HCT116 (cell line): Measurements from ENCODE around the gene LIPE. TPM values are rescaled to one million over a fixed set of nuclear protein-coding genes. Genes with fewer than 3 reads are reported as not detected.

ENCODE experiments used
- ATAC-seq: fragments of 200-7000 bp; cut with Tn5 transposase; 2 replicates; pipeline ENCODE4 v1.9.1; 2020; ENCODE audit warnings: mild to moderate bottlenecking, moderate library complexity
- BruUV-seq: library from RNA; stranded (reverse); fragments of 400-500 nt; replicated peaks from 2 replicates; lab custom pipeline; 2021; lab: Mats Ljungman, UMichigan
- CTCF ChIA-PET: fragments of 300-600 bp; sonication (Branson Sonifier 250); formaldehyde crosslinking; loops from one replicate; lab custom pipeline; 2021; ENCODE audit warnings: antibody characterized with exemption; lab: Charles Lee
- POLR2A ChIA-PET: fragments of 300-600, 350-600 bp; sonication (Branson Sonifier 250); formaldehyde crosslinking; loops from one replicate; lab custom pipeline; 2021; ENCODE audit warnings: antibody characterized with exemption; lab: Charles Lee
- RAD21 ChIA-PET, 2 experiments: fragments of 300-600 bp; sonication (Branson Sonifier 250); formaldehyde crosslinking; loops; one replicate each; lab custom pipeline; 2023; ENCODE audit warnings: low total read pairs in 2 of 2; ENCODE audit not compliant: uncharacterized antibody in 2 of 2, unreplicated experiment in 2 of 2, low non-redundant PET in 1 of 2; lab: Charles Lee
- DNase-seq: peaks from one replicate; pipeline ENCODE4 v3.0.0-alpha.2; 2010; ENCODE audit warnings: low read depth, low spot score
- H2AFZ ChIP-seq: fragments of 200-600 bp; shearing (Covaris generic), sonication (generic); 2 replicates; pipeline ENCODE4 v1.6.1; 2017; ENCODE audit warnings: low read depth, mixed run types, mixed read lengths, antibody characterized with exemption, low read length; ENCODE audit not compliant: poor library complexity, severe bottlenecking
- H3K27ac ChIP-seq: 2 replicates; pipeline ENCODE4 v1.5.1; 2012; ENCODE audit warnings: low read depth, low read length
- H3K27me3 ChIP-seq: fragments of 200-600 bp; sonication (generic); 2 replicates; pipeline ENCODE4 v1.6.1; 2016; ENCODE audit warnings: mixed run types, low read length, mixed read lengths; ENCODE audit not compliant: insufficient read depth
- H3K36me3 ChIP-seq, 2 experiments: fragments of 200-500 bp in 1 of 2; fragments of 200-600 bp in 1 of 2; sonication (Bioruptor generic) in 1 of 2; sonication (generic) in 1 of 2; 2 replicates each; pipeline versions ENCODE4 v1.5.1 to v1.6.1; 2014 to 2016; ENCODE audit warnings: low read length in 2 of 2, inconsistent platforms in 1 of 2, mixed read lengths in 1 of 2, mixed run types in 1 of 2; ENCODE audit not compliant: insufficient read depth in 2 of 2, control insufficient read depth in 1 of 2
- H3K4me1 ChIP-seq, 2 experiments: fragments of 200-600 bp in 1 of 2; sonication (generic) in 1 of 2; 2 replicates each; pipeline versions ENCODE4 v1.5.1 to v1.6.1; 2012 to 2017; ENCODE audit warnings: low read length in 2 of 2, inconsistent platforms in 1 of 2, mild to moderate bottlenecking in 1 of 2, mixed read lengths in 1 of 2, mixed run types in 1 of 2, moderate library complexity in 1 of 2; ENCODE audit not compliant: insufficient read depth in 2 of 2, control insufficient read depth in 1 of 2
- H3K4me2 ChIP-seq: fragments of 200-600 bp; sonication (generic); 2 replicates; pipeline ENCODE4 v1.6.1; 2017; ENCODE audit warnings: mixed run types, low read length, mixed read lengths
- H3K4me3 ChIP-seq, 2 experiments: fragments of 200-600 bp in 1 of 2; sonication (generic) in 1 of 2; replicated peaks in 1 of 2; 2 replicates each; pipeline ENCODE4 v1.5.1; 2011 to 2016; ENCODE audit warnings: low read length in 2 of 2, control low read depth in 1 of 2, low read depth in 1 of 2, mild to moderate bottlenecking in 1 of 2, mixed read lengths in 1 of 2, mixed run types in 1 of 2
- H3K79me2 ChIP-seq: fragments of 200-600 bp; sonication (generic); 2 replicates; pipeline ENCODE4 v1.6.1; 2017; ENCODE audit warnings: mild to moderate bottlenecking, mixed run types, low read length, moderate library complexity, mixed read lengths; ENCODE audit not compliant: insufficient read depth
- H3K9ac ChIP-seq: fragments of 200-600 bp; sonication (generic); 2 replicates; pipeline ENCODE4 v1.6.1; 2016; ENCODE audit warnings: low read length, mixed read lengths
- H3K9me2 ChIP-seq: fragments of 200-600 bp; sonication (generic), shearing (Covaris generic); 2 replicates; pipeline ENCODE4 v1.6.1; 2017; ENCODE audit warnings: mixed run types, mild to moderate bottlenecking, moderate library complexity; ENCODE audit not compliant: insufficient read depth
- H3K9me3 ChIP-seq, 2 experiments: fragments of 200-500 bp in 1 of 2; fragments of 200-600 bp in 1 of 2; sonication (Bioruptor generic) in 1 of 2; sonication (generic) in 1 of 2; 2 replicates each; pipeline ENCODE4 v1.6.1; 2014 to 2017; ENCODE audit warnings: low read length in 2 of 2, mixed read lengths in 2 of 2, inconsistent platforms in 1 of 2, low read depth in 1 of 2, mild to moderate bottlenecking in 1 of 2, mixed run types in 1 of 2, moderate library complexity in 1 of 2; ENCODE audit not compliant: control insufficient read depth in 1 of 2, insufficient read depth in 1 of 2
- H4K20me1 ChIP-seq: fragments of 200-600 bp; sonication (generic), shearing (Covaris generic); 2 replicates; pipeline ENCODE4 v1.6.1; 2017; ENCODE audit warnings: mixed run types, mild to moderate bottlenecking, moderate library complexity; ENCODE audit not compliant: insufficient read depth
- CBX3 ChIP-seq: IDR thresholded peaks from 2 replicates; pipeline ENCODE4 v1.6.1; 2012; ENCODE audit warnings: low read depth
- CEBPB ChIP-seq: IDR thresholded peaks from 2 replicates; pipeline ENCODE4 v1.6.1; 2012; ENCODE audit warnings: low read depth
- ELF1 ChIP-seq: IDR thresholded peaks from 2 replicates; pipeline ENCODE4 v1.6.1; 2012; ENCODE audit warnings: low read depth, borderline replicate concordance
- EZH2 ChIP-seq: fragments of 200-600 bp; sonication (generic); IDR thresholded peaks from 2 replicates; pipeline ENCODE4 v1.6.1; 2017; ENCODE audit warnings: antibody characterized with exemption, mixed run types
- EZH2phosphoT487 ChIP-seq: fragments of 200-600 bp; IDR thresholded peaks from 2 replicates; pipeline ENCODE4 v1.6.1; 2018; ENCODE audit warnings: antibody characterized with exemption, borderline replicate concordance
- FOSL1 ChIP-seq: IDR thresholded peaks from 2 replicates; pipeline ENCODE4 v1.6.1; 2012; ENCODE audit warnings: low read depth
- JUND ChIP-seq: IDR thresholded peaks from 2 replicates; pipeline ENCODE4 v1.6.1; 2012
- MAX ChIP-seq: IDR thresholded peaks from 2 replicates; pipeline ENCODE4 v1.6.1; 2012
- POLR2AphosphoS5 ChIP-seq: IDR thresholded peaks from 2 replicates; pipeline ENCODE4 v1.6.1; 2011; ENCODE audit warnings: mild to moderate bottlenecking, low read depth, low read length, moderate library complexity
- SIN3A ChIP-seq: IDR thresholded peaks from 2 replicates; pipeline ENCODE4 v1.6.1; 2012; ENCODE audit warnings: low read depth
- SP1 ChIP-seq: IDR thresholded peaks from 2 replicates; pipeline ENCODE4 v1.6.1; 2012; ENCODE audit warnings: low read depth
- SRF ChIP-seq: IDR thresholded peaks from 2 replicates; pipeline ENCODE4 v1.6.1; 2012; ENCODE audit warnings: low read depth
- TCF7L2 ChIP-seq: IDR thresholded peaks from 2 replicates; pipeline ENCODE4 v1.7.0; 2011; ENCODE audit warnings: borderline replicate concordance, inconsistent platforms; ENCODE audit not compliant: insufficient read depth, insufficient read length; ENCODE audit errors: extremely low read depth
- ZFX ChIP-seq: fragments of 450-650 bp; IDR thresholded peaks from 2 replicates; pipeline ENCODE4 v1.6.1; 2017
- ZNF274 ChIP-seq: fragments of 200-500 bp; sonication (Bioruptor generic); IDR thresholded peaks from 2 replicates; pipeline ENCODE4 v1.6.1; 2014; ENCODE audit warnings: mild to moderate bottlenecking, low read depth, low read length, inconsistent platforms
- intact Hi-C: fragments of 100-400 bp; cut with micrococcal nuclease; formaldehyde crosslinking; loops from 2 replicates; pipeline ENCODE4 v1.10.0; 2022
- total RNA-seq: library from RNA; stranded (reverse); gene quantifications from one replicate; pipeline ENCODE4 v1.2.1, GENCODE V29; 2021; ENCODE audit not compliant: unreplicated experiment

LIPE gene
- total RNA-seq, 1 experiment from 2014 or later = 11.3 TPM

- ATAC-seq (no peak), DNase-seq (no peak)
- POLR2A ChIA-PET = no interaction called here
These were observed 32.4 kb downstream of the LIPE start for GRCh38 chr19:42394751-42395150.

DNA sequence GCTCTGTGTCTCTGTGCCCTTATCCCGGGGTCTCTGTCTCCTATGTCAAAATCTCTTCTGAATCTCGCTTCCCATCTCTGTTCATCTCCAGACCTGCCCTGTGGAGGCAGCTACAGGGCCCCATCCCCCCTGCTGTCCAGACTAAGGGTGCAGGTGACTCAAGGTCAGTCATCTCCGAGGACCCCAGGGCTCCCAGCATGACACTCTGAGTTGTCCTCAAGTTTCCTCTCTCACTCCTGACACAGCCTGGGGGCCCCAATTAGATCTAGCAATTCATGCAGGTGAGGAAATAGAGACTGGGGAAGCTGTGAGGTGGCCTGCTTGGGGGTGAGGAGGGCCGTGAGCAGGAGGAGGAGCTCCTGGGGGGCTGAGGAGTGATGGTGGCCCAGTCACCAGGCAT is 35.0 kb downstream of the LIPE start:
- no peak overlapping the region for H3K4me3 ChIP-seq
- intact Hi-C loops = no loop called here
- TF ChIP-seq JUND (no peak), CBX3 (no peak), EZH2phosphoT487 (no peak)
- TF ChIP-seq, all 23 proteins: peak for 0
- no TSS peak for BruUV-seq
- no peak overlapping the region for H3K27ac ChIP-seq
- no peak overlapping the region for H3K4me2 ChIP-seq
- peaks cover 5 to 15% of the 10 kb centered on the region in 2 experiments for H3K4me1 ChIP-seq
- no peak overlapping the region for H2AFZ ChIP-seq
- no peaks in the 10 kb centered on the region for H3K27me3 ChIP-seq
- H4K20me1 ChIP-seq = no peaks in the 10 kb centered on the region
- ATAC-seq (no peak), DNase-seq (no peak)
- H3K9me2 ChIP-seq = no peaks in the 10 kb centered on the region
- ChIA-PET POLR2A (no interaction called here), CTCF (no interaction called here), RAD21 (no interaction called here)
- H3K36me3 ChIP-seq = no peaks in the 10 kb centered on the region
- H3K79me2 ChIP-seq = no peaks in the 10 kb centered on the region; the same call in 1 of the 2 replicates
- no peaks in the 10 kb centered on the region for H3K9me3 ChIP-seq
- no peak overlapping the region for H3K9ac ChIP-seq

More at GRCh38 chr19:42394751-42395150, 32.4 kb downstream of the LIPE start:
- Histone ChIP-seq H3K79me2 (peaks cover 22% of the 10 kb centered on the region), H2AFZ (no peak overlapping the region), H3K27ac (no peak overlapping the region), H3K4me1 (peaks cover 10 to 33% of the 10 kb centered on the region in 2 experiments), H3K36me3 (no peaks in the 10 kb centered on the region), H3K9me3 (no peaks in the 10 kb centered on the region), H3K27me3 (no peaks in the 10 kb centered on the region), H3K9ac (no peak overlapping the region), H3K9me2 (no peaks in the 10 kb centered on the region), H4K20me1 (no peaks in the 10 kb centered on the region), H3K4me2 (no peak overlapping the region), H3K4me3 (no peak overlapping the region)
- intact Hi-C loops = loop anchor here (5.0 kb wide), 2 partner anchors 152 to 287 kb away; partner anchors contain the start of gene GSK3A
- ChIA-PET RAD21 (no interaction called here), CTCF (no interaction called here)
- no TSS peak for BruUV-seq
- TF ChIP-seq FOSL1 = no peak
- TF ChIP-seq ZFX = no peak
- no peak for TF ChIP-seq CEBPB
- TF ChIP-seq SP1 = no peak
- no peak for TF ChIP-seq MAX
- TF ChIP-seq EZH2phosphoT487 = no peak
- TF ChIP-seq ELF1 = no peak
- no peak for TF ChIP-seq ZNF274
- TF ChIP-seq EZH2 = no peak
- no peak for TF ChIP-seq SRF
- TF ChIP-seq TCF7L2 = no peak
- TF ChIP-seq CBX3 = no peak
- no peak for TF ChIP-seq SIN3A
- no peak for TF ChIP-seq POLR2AphosphoS5
- TF ChIP-seq, all 23 proteins: peak for 0
